Spleen (tissue), 11 donors: Measurements from ENCODE around the gene KIF1A. TPM values are rescaled to one million over a fixed set of nuclear protein-coding genes. Genes with fewer than 3 reads are reported as not detected.
A peak's percentile ranks its signal among the peaks of the same experiment; 100 is the strongest.
"Not testable (repeated sequence)": the region's sequence is repeated elsewhere in the genome, so short reads cannot be mapped to it uniquely, and the experiment has no call there.

ENCODE experiments used
- DNase-seq: peaks from one replicate; pipeline ENCODE4 v3.0.0-alpha.2; 2020
- H3K27ac ChIP-seq, 8 donors: fragments of 200-600 bp; sonication (generic) in 7 of 8; 1 replicate in 4 of 8; 2 replicates in 4 of 8; pipeline versions ENCODE4 v1.5.0 to v1.8.0; 2016 to 2021; ENCODE audit warnings: inconsistent platforms in 4 of 8, mild to moderate bottlenecking in 4 of 8, moderate library complexity in 1 of 8
- H3K27me3 ChIP-seq, 7 donors: fragments of 200-600 bp; sonication (generic) in 6 of 7; replicated peaks in 1 of 7; 1 replicate in 4 of 7; 2 replicates in 3 of 7; pipeline versions ENCODE4 v1.5.0 to v1.8.0; 2016 to 2021; ENCODE audit warnings: inconsistent platforms in 3 of 7, mild to moderate bottlenecking in 1 of 7
- H3K36me3 ChIP-seq, 6 donors: fragments of 200-600 bp; sonication (generic) in 5 of 6; 1 replicate in 4 of 6; 2 replicates in 2 of 6; pipeline versions ENCODE4 v1.5.0 to v1.8.0; 2016 to 2021; ENCODE audit warnings: inconsistent platforms in 2 of 6
- H3K4me1 ChIP-seq, 6 donors: fragments of 200-600 bp; sonication (generic) in 5 of 6; 1 replicate in 3 of 6; 2 replicates in 3 of 6; pipeline versions ENCODE4 v1.5.0 to v1.8.0; 2016 to 2021; ENCODE audit warnings: inconsistent platforms in 3 of 6
- H3K4me3 ChIP-seq, 8 donors: fragments of 200-600 bp; sonication (generic) in 7 of 8; 1 replicate in 4 of 8; 2 replicates in 4 of 8; pipeline versions ENCODE4 v1.5.0 to v1.8.0; 2016 to 2021; ENCODE audit warnings: inconsistent platforms in 4 of 8, mild to moderate bottlenecking in 4 of 8, moderate library complexity in 2 of 8
- H3K9me3 ChIP-seq, 8 donors: fragments of 200-600 bp; sonication (generic) in 7 of 8; 1 replicate in 4 of 8; 2 replicates in 4 of 8; pipeline versions ENCODE4 v1.5.0 to v1.8.0; 2016 to 2021; ENCODE audit warnings: inconsistent platforms in 4 of 8
- CTCF ChIP-seq, 11 experiments: fragments of 200-600 bp in 7 of 11; fragments of 450-650 bp in 4 of 11; sonication (generic) in 4 of 11; IDR thresholded peaks in 8 of 11; conservative IDR thresholded peaks in 3 of 11; 1 replicate in 7 of 11; 2 replicates in 4 of 11; pipeline versions ENCODE4 v1.4.0 to v1.8.0; 2016 to 2021; ENCODE audit warnings: antibody characterized with exemption in 11 of 11, inconsistent platforms in 4 of 11, mild to moderate bottlenecking in 1 of 11
- POLR2A ChIP-seq, 3 donors: fragments of 450-650 bp; IDR thresholded peaks; one replicate each; pipeline ENCODE4 v1.5.1; 2017; ENCODE audit warnings: antibody characterized with exemption in 3 of 3, mild to moderate bottlenecking in 1 of 3
- POLR2AphosphoS5 ChIP-seq, 3 donors: sonication (generic); formaldehyde crosslinking; IDR thresholded peaks; one replicate each; pipeline ENCODE4 v1.5.1; 2017; ENCODE audit warnings: antibody characterized with exemption in 3 of 3
- WGBS, 5 donors: extraction: QIAGEN DNeasy Blood & Tissue Kit in 3 of 5; methylation state at CpG; one replicate each; pipeline versions ENCODE4 v1.1.5 to v1.1.7; 2013 to 2018; 5-methylcytosine and 5-hydroxymethylcytosine counted together
- intact Hi-C: fragments of 100-400 bp; cut with DNase I; formaldehyde crosslinking; loops from one replicate; pipeline ENCODE4 v1.15.0; 2023; ENCODE audit warnings: low total_unique reads
- polyA plus RNA-seq, 3 donors: library from polyadenylated mRNA; stranded (reverse); fragments of 200-250 nt; gene quantifications; one replicate each; pipeline ENCODE4 v1.2.1, GENCODE V29; 2013
- total RNA-seq, 7 donors: library from RNA; depleted of rRNA in 3 of 7; stranded (reverse); fragments of >200 nt in 3 of 7; fragmentation: NEBNext Ultra II Directional in 4 of 7; extraction: Animal tissue kit (Norgen Biotek cat#: 25700) in 4 of 7; gene quantifications; one replicate each; pipeline versions ENCODE4 v1.1.0 to v1.2.1, GENCODE V29; 2016 to 2021
- donor health status: healthy with polysubstance abuse.
- donor health status: DM: no; HTN: no; CAD: no; lungs with moderate emphysema.
- donor health status: DM: no; HTN: no; CAD: no.
- donor health status: Bipolar disorder and iron deficiency.
- donor health status: healthy.
- donor health status: DM: no; HTN: no; CAD: no.
- donor health status: DM: yes; HTN: yes; CAD: no.

The KIF1A gene
- total and polyA plus RNA-seq, 10 donors: 0.02 to 2.0 (median 0.55) TPM; not detected in 1

- DNase-seq: no peak
- Histone ChIP-seq H3K27me3 (peaks cover 0 to 34% (median 0%) of the 10 kb centered on the region in 7 donors), H3K4me1 (peaks cover 0 to 13% (median 3%) of the 10 kb centered on the region in 6 donors), H3K36me3 (no peaks in the 10 kb centered on the region), H3K9me3 (no peaks in the 10 kb centered on the region), H3K27ac (no peak overlapping the region), H3K4me3 (no peak overlapping the region)
- 66 to 79% (median 72%) methylated on average over 39 of the region's 39 CpGs for WGBS, 5 donors
- TF ChIP-seq CTCF (IDR thresholded peaks at IDR 0.05 in 8 of 11, conservative IDR thresholded peaks at IDR 0.05 in 3 of 11): peak in 2 of 11 experiments; percentile 9 to 11
- no peak for TF ChIP-seq POLR2AphosphoS5 (IDR thresholded peaks at IDR 0.05)
- no peak for TF ChIP-seq POLR2A (IDR thresholded peaks at IDR 0.05)
- intact Hi-C loops: no loop called here
Measured at GRCh38 chr2:240780023-240780700, 39.9 kb downstream of the KIF1A start.

- 71 to 82% (median 78%) methylated on average over 6 of the region's 6 CpGs for WGBS, 5 donors
- DNase-seq, H3K27ac ChIP-seq, H3K9me3 ChIP-seq, H3K4me3 ChIP-seq, intact Hi-C loops, H3K36me3 ChIP-seq: not testable (repeated sequence)
- H3K4me1 ChIP-seq: peaks cover 0 to 13% (median 3%) of the 10 kb centered on the region in 6 donors
- peaks cover 0 to 26% (median 0%) of the 10 kb centered on the region in 7 donors for H3K27me3 ChIP-seq
Measured at GRCh38 chr2:240779250-240779832, 40.7 kb downstream of the KIF1A start.

- 81 to 86% (median 83%) methylated on average over 26 of the region's 26 CpGs for WGBS, 5 donors
- Histone ChIP-seq H3K27me3 (peaks cover 0 to 17% (median 0%) of the 10 kb centered on the region in 7 donors), H3K9me3 (no peaks in the 10 kb centered on the region), H3K4me3 (no peak overlapping the region), H3K27ac (no peak overlapping the region), H3K36me3 (no peaks in the 10 kb centered on the region), H3K4me1 (peaks cover 0 to 13% (median 3%) of the 10 kb centered on the region in 6 donors)
- intact Hi-C loops: no loop called here
- DNase-seq: no peak
- TF ChIP-seq POLR2A (IDR thresholded peaks at IDR 0.05) (no peak), CTCF (IDR thresholded peaks at IDR 0.05 in 8 of 11, conservative IDR thresholded peaks at IDR 0.05 in 3 of 11) (no peak), POLR2AphosphoS5 (IDR thresholded peaks at IDR 0.05) (no peak)
Measured at GRCh38 chr2:240778426-240778825, 41.6 kb downstream of the KIF1A start.

GRCh38 chr2:240777456-240778212 is 42.4 kb downstream of the KIF1A start:
- Histone ChIP-seq H3K4me3 (no peak overlapping the region), H3K9me3 (no peaks in the 10 kb centered on the region), H3K4me1 (peaks cover 0 to 13% (median 3%) of the 10 kb centered on the region in 6 donors), H3K27ac (no peak overlapping the region), H3K27me3 (peaks cover 0 to 16% (median 0%) of the 10 kb centered on the region in 7 donors), H3K36me3 (no peaks in the 10 kb centered on the region)
- TF ChIP-seq CTCF (IDR thresholded peaks at IDR 0.05 in 8 of 11, conservative IDR thresholded peaks at IDR 0.05 in 3 of 11) (no peak), POLR2AphosphoS5 (IDR thresholded peaks at IDR 0.05) (no peak), POLR2A (IDR thresholded peaks at IDR 0.05) (no peak)
- 88 to 91% (median 89%) methylated on average over 49 of the region's 49 CpGs for WGBS, 5 donors
- no peak for DNase-seq
- intact Hi-C loops: no loop called here
